T follicular helper cell (primary cell): Measurements from ENCODE around the gene CNST.
A peak's percentile ranks its signal among the peaks of the same experiment; 100 is the strongest.
"Not testable (repeated sequence)": the region's sequence is repeated elsewhere in the genome, so short reads cannot be mapped to it uniquely, and the experiment has no call there.

Source experiments
- DNase-seq: peaks from one replicate; pipeline ENCODE4 v3.0.0-alpha.2; 2020; ENCODE audit warnings: low read depth

Gene CNST

GRCh38 chr1:246678816-246679793, 112.8 kb downstream of the CNST start:
- DNase-seq: no peak

- no peak for DNase-seq
Observed at GRCh38 chr1:246679794-246680177, 113.5 kb downstream of the CNST start.

- no peak for DNase-seq
Observed at GRCh38 chr1:246680190-246680589, 113.9 kb downstream of the CNST start.

- DNase-seq: no peak
Observed at GRCh38 chr1:246680696-246681130, 114.5 kb downstream of the CNST start.

- DNase-seq: no peak
Observed at GRCh38 chr1:246681900-246682895, 115.9 kb downstream of the CNST start.

GRCh38 chr1:246683521-246683920, 117.3 kb downstream of the CNST start:
- no peak for DNase-seq

GRCh38 chr1:246687002-246687401, 120.7 kb downstream of the CNST start:
- no peak for DNase-seq

GRCh38 chr1:246689409-246690008, 123.3 kb downstream of the CNST start:
- DNase-seq: peak; percentile 11

- no peak for DNase-seq
Observed at GRCh38 chr1:246690100-246690499, 123.8 kb downstream of the CNST start.

- DNase-seq: no peak
Observed at GRCh38 chr1:246691622-246692495, 125.6 kb downstream of the CNST start.

GRCh38 chr1:246694213-246694895, 128.1 kb downstream of the CNST start:
- not testable (repeated sequence) for DNase-seq

GRCh38 chr1:246695136-246695535, 128.9 kb downstream of the CNST start:
- no peak for DNase-seq

- DNase-seq: no peak
Observed at GRCh38 chr1:246695666-246696065, 129.4 kb downstream of the CNST start.

GRCh38 chr1:246698466-246699094, 132.3 kb downstream of the CNST start:
- no peak for DNase-seq

- peak; percentile 66 for DNase-seq
Observed at GRCh38 chr1:246699095-246699735, 133.0 kb downstream of the CNST start.

- DNase-seq: no peak
Observed at GRCh38 chr1:246703581-246703980, 137.3 kb downstream of the CNST start.

GRCh38 chr1:246705368-246705767, 139.1 kb downstream of the CNST start:
- DNase-seq: no peak

- no peak for DNase-seq
Observed at GRCh38 chr1:246708166-246708565, 141.9 kb downstream of the CNST start.

- no peak for DNase-seq
Observed at GRCh38 chr1:246709196-246709595, 142.9 kb downstream of the CNST start.
